OCI-LY1 (cell line): ENCODE data around the gene FCAMR.

Experiments used
- EZH2 ChIP-seq: fragments of 200-600 bp; sonication (generic), shearing (Covaris generic); IDR thresholded peaks from 2 replicates; pipeline ENCODE4 v1.8.0; 2017; ENCODE audit warnings: borderline replicate concordance, mixed run types, mild to moderate bottlenecking, antibody characterized with exemption, low read length, moderate library complexity, mixed read lengths
- TF ChIP-seq, protein P1 (sequence below): fragments of 200-600 bp; sonication (generic), shearing (Covaris generic); IDR thresholded peaks from 2 replicates; pipeline ENCODE4 v1.5.1; 2017; ENCODE audit warnings: mild to moderate bottlenecking, antibody characterized with exemption, low read length, moderate library complexity, mixed read lengths

DNA sequence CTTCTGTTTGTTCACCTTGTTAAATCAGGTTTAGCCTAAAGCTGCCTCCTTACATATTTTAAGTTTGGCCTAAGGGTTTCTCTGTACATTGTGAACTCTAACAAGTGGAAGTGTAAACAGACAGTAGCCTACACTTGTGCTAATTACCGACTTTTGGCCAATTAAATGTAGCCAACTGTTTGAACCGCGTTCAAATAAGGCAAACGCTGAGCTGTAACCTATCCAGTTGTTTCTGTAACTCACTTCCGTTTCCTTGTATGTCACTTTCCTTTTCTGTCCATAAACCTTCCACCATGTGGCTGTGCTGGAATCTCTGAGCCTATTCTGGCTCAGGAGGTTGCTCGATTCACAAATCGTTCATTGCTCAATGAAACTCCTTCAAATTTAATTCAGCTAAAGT lies 8.0 kb upstream of the FCAMR start:
- TF ChIP-seq, protein P1, sequence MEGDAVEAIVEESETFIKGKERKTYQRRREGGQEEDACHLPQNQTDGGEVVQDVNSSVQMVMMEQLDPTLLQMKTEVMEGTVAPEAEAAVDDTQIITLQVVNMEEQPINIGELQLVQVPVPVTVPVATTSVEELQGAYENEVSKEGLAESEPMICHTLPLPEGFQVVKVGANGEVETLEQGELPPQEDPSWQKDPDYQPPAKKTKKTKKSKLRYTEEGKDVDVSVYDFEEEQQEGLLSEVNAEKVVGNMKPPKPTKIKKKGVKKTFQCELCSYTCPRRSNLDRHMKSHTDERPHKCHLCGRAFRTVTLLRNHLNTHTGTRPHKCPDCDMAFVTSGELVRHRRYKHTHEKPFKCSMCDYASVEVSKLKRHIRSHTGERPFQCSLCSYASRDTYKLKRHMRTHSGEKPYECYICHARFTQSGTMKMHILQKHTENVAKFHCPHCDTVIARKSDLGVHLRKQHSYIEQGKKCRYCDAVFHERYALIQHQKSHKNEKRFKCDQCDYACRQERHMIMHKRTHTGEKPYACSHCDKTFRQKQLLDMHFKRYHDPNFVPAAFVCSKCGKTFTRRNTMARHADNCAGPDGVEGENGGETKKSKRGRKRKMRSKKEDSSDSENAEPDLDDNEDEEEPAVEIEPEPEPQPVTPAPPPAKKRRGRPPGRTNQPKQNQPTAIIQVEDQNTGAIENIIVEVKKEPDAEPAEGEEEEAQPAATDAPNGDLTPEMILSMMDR: no peak
- no peak for TF ChIP-seq EZH2
